ENCODE results near the gene RHEB.

RHEB gene

DNA sequence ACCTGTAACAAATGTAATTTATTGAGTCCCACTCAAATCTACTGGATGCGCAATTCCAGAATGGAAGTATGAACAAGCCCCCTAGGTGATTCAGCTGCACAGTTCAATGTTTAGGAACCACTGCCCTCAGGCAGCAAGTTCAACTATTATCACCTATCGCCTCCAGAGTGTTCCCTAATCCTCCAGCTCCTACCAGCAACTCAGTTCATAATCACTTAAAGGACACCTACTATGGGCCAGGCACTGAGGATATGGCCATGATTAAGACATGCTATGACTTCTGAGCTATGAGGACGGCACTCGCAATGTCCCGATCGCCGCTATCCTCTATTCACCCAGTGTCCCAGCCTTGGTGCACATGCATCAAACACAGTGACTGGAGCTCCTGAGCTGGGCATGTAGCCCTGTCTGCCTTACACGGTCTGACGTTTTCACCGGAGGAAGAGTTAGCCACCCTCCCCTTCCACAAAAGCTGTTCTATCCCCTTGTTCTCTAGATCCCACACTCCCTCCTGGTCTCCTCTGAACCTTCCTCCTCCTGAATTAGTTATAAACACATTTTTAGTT, 22.3 kb downstream of the RHEB start:
- Histone ChIP-seq H3K4me2 (ENCODE audit: low read length) (no peak overlapping the region), H3K36me3 (ENCODE audit: insufficient read depth, low read length) (no peaks in the 10 kb centered on the region), H3K4me3 (ENCODE audit: low read length) (no peak overlapping the region), H3K4me1 (ENCODE audit: control insufficient read depth, insufficient read depth, low read length) (peaks cover 26% of the 10 kb centered on the region), H3K9me3 (replicated peaks; ENCODE audit: low read length) (no peaks in the 10 kb centered on the region), H3K27me3 (ENCODE audit: control insufficient read depth, insufficient read depth, low read length) (no peaks in the 10 kb centered on the region), H3K9ac (ENCODE audit: low read depth, low read length) (no peak overlapping the region)

DNA sequence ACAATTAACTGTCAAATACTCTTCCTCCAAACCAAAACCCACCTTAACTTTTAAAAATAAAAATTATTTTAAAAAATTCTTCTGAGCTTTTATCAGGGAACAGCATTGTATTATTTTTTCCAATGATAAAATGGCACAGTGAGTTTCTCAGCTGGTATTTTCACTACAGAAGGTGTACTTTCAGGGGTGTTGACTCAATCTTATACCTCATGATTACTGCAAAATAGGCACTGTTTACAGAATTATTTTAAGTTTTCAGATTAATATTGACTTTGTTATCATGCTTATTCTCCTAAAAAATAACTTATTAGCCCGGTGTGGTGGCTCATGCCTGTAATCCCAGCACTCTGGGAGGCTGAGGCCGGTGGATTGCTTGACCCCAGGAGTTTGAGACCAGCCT, 24.3 kb downstream of the RHEB start:
- Histone ChIP-seq H3K4me1 (ENCODE audit: control insufficient read depth, insufficient read depth, low read length) (peaks cover 39% of the 10 kb centered on the region), H3K27me3 (ENCODE audit: control insufficient read depth, insufficient read depth, low read length) (no peaks in the 10 kb centered on the region)

DNA sequence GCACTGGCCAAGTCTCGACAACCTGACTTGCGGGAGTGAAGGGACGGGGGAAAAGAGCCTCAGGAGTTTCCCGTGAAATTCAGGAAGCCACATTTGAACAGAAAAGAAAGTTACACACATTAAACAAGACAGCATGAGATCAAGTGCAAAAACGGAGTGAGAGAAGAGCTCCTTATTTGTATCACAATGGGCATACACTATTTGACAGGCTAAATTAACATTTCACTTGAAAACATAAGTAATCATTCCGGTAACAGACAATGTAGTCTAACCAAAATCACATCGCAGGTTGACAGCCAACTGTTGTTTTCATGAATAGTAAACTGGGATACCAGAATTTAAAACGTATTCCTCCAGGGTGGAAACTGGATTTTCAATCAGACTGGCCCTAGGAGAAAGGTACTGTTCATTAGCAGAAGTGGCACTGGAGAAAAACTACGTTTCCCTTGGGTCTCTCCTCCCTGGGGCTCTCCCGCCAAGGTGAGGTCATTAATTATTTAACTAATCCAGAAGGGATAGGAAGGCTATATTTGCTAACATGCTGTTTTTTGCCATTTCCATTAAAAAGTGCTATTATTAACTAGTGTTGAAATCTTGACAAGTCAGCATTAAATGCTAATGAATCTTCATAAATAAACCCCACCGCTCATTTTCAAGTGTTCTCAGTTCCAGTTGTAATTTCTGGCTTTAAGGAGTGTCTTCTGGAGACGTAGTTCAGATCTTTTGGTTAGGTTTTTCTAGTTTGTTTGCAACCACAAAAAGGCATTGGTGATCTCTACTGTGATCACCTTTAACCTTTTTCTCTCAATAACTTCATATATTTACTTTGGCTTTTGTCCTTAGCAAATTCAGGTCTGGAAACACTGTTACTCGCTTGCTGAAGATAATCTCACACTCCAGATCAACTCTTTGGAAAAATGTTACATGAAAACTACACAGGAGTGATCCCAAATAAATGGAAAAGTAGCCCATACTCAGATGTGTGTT, 25.1 kb downstream of the RHEB start:
- H3K36me3 ChIP-seq (ENCODE audit: insufficient read depth, low read length), result peaks cover 5% of the 10 kb centered on the region
- H3K4me1 ChIP-seq (ENCODE audit: control insufficient read depth, insufficient read depth, low read length), result peaks cover 39% of the 10 kb centered on the region
- no peak overlapping the region for H3K9ac ChIP-seq (ENCODE audit: low read depth, low read length)
- H3K4me2 ChIP-seq (ENCODE audit: low read length), result peak overlapping the region; percentile 6
- H3K27me3 ChIP-seq (ENCODE audit: control insufficient read depth, insufficient read depth, low read length), result no peaks in the 10 kb centered on the region
- no peak overlapping the region for H3K4me3 ChIP-seq (ENCODE audit: low read length)
- H3K9me3 ChIP-seq (replicated peaks; ENCODE audit: low read length), result no peaks in the 10 kb centered on the region

More for the DNA sequence above, 24.3 kb downstream of the RHEB start:
- no peak overlapping the region for H3K9ac ChIP-seq (ENCODE audit: low read depth, low read length)
- no peak overlapping the region for H3K4me2 ChIP-seq (ENCODE audit: low read length)
- no peaks in the 10 kb centered on the region for H3K36me3 ChIP-seq (ENCODE audit: insufficient read depth, low read length)
- no peaks in the 10 kb centered on the region for H3K9me3 ChIP-seq (replicated peaks; ENCODE audit: low read length)
- H3K4me3 ChIP-seq (ENCODE audit: low read length), result no peak overlapping the region

DNA sequence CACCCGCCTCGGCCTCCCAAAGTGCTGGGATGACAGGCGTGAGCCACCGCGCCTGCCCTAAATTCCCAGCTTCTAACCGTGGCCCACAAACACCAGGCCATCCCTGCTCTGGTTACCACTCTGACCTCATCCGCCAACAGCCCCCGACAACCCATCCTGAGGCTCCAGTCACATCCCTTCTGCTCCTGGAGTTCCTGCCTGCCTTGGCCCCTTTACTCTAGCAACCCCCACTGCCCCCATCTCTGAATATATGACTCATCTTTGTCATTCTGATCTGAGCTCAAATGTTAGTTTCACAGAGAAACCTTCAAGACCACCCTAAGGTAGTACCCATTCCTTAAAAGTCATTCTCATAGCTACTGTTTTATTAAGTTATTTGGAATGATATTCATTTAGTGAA, 26.6 kb downstream of the RHEB start:
- no peaks in the 10 kb centered on the region for H3K27me3 ChIP-seq (ENCODE audit: control insufficient read depth, insufficient read depth, low read length)
- H3K4me2 ChIP-seq (ENCODE audit: low read length), result no peak overlapping the region
- peaks cover 39% of the 10 kb centered on the region for H3K4me1 ChIP-seq (ENCODE audit: control insufficient read depth, insufficient read depth, low read length)
- H3K9ac ChIP-seq (ENCODE audit: low read depth, low read length), result no peak overlapping the region
- H3K9me3 ChIP-seq (replicated peaks; ENCODE audit: low read length), result no peaks in the 10 kb centered on the region
- no peak overlapping the region for H3K4me3 ChIP-seq (ENCODE audit: low read length)
- peaks cover 14% of the 10 kb centered on the region for H3K36me3 ChIP-seq (ENCODE audit: insufficient read depth, low read length)

DNA sequence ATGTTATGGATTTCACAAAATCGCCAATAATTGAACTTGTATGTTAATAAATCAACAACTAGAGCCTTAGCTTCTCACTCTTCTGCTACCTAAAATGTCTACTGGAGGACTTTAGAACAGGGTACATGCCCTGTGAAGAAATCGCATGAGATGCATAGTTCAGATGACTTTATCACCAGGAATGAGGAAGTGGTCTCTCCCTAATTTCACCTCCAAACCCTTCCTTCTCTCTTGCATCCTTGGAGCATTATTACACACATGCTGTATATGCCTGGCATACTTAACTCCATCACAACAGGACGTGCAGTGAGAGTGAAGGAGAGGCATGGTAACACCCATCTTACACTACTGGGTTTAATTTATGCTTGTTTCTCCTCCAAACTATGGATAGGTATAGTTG, 27.8 kb downstream of the RHEB start:
- Histone ChIP-seq H3K9me3 (replicated peaks; ENCODE audit: low read length) (no peaks in the 10 kb centered on the region), H3K9ac (ENCODE audit: low read depth, low read length) (no peak overlapping the region), H3K36me3 (ENCODE audit: insufficient read depth, low read length) (peaks cover 23% of the 10 kb centered on the region), H3K4me3 (ENCODE audit: low read length) (no peak overlapping the region), H3K4me2 (ENCODE audit: low read length) (peak overlapping the region; percentile 24), H3K27me3 (ENCODE audit: control insufficient read depth, insufficient read depth, low read length) (no peaks in the 10 kb centered on the region), H3K4me1 (ENCODE audit: control insufficient read depth, insufficient read depth, low read length) (peaks cover 39% of the 10 kb centered on the region)

DNA sequence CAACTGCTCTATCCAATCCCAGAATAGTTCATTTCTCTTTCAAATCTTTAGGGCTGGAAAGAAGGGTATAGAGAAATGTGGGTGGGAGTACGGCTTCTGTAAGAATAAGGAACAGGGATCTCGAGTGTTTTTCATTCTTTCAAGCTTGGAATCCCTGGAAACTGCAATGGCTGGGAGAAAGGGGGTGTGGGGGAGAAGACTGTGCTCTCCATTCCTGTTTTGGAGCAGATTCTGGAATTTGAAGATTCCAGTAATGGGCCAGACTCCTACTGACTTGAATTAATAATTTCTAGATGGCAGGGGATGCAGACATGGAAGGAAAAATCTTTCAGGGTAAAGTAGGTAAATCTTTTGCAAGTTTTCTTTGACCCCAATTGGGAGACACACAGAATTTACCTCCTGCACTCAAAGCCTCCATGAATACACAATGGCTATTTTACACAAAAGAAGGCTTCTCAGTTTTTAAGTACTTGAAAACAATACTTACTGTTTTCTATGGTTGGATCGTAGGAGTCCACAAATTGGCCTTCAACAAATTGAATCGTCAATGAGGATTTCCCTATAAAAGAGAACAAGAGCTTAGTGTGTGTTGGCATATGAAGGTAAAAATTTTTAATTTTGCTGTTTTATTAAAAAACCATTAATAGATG, 29.1 kb downstream of the RHEB start:
- no peak overlapping the region for H3K9ac ChIP-seq (ENCODE audit: low read depth, low read length)
- H3K4me2 ChIP-seq (ENCODE audit: low read length), result no peak overlapping the region
- H3K9me3 ChIP-seq (replicated peaks; ENCODE audit: low read length), result no peaks in the 10 kb centered on the region
- peaks cover 33% of the 10 kb centered on the region for H3K36me3 ChIP-seq (ENCODE audit: insufficient read depth, low read length)
- no peak overlapping the region for H3K4me3 ChIP-seq (ENCODE audit: low read length)
- H3K4me1 ChIP-seq (ENCODE audit: control insufficient read depth, insufficient read depth, low read length), result peaks cover 39% of the 10 kb centered on the region
- no peaks in the 10 kb centered on the region for H3K27me3 ChIP-seq (ENCODE audit: control insufficient read depth, insufficient read depth, low read length)

DNA sequence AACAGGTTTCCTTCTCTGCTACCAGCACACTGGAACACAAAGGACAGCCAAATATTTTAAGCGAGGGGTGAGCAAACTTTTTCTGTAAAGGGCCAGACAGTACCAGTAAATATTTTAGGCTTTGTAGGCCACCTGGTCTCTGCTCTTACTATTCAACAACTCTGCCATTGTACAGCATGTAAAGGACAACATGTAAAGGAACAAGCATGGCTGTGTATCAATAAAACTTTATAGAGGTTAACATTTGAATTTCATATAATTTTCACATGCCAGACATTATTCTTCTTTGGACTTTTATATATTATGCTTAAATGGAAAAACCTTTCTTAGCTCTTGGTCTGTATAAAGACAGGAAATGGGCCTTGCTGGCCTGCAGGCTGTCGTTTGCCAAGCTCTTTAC, 30.2 kb downstream of the RHEB start:
- Histone ChIP-seq H3K4me2 (ENCODE audit: low read length) (no peak overlapping the region), H3K4me3 (ENCODE audit: low read length) (no peak overlapping the region), H3K4me1 (ENCODE audit: control insufficient read depth, insufficient read depth, low read length) (peaks cover 36% of the 10 kb centered on the region), H3K36me3 (ENCODE audit: insufficient read depth, low read length) (peaks cover 39% of the 10 kb centered on the region), H3K9ac (ENCODE audit: low read depth, low read length) (no peak overlapping the region), H3K27me3 (ENCODE audit: control insufficient read depth, insufficient read depth, low read length) (no peaks in the 10 kb centered on the region), H3K9me3 (replicated peaks; ENCODE audit: low read length) (no peaks in the 10 kb centered on the region)

DNA sequence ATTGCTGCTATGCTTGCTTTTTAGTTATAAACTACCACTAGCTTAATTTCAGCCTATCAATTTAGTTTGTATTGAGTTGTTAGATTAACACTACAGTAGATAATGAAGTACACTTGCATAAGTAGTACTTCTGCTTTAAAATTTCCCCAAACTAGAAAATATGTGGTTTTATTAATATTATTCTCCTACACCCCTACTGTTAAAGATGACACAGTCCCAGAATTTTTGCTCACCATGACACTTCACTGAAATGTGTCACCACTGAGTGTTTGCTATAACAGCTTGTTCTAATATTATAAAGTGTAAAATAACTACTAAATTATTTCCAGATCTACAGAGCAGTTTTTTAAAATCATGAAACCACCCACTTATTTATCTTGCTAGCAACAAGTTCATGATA, 31.6 kb downstream of the RHEB start:
- no peak overlapping the region for H3K9ac ChIP-seq (ENCODE audit: low read depth, low read length)
- no peak overlapping the region for H3K4me3 ChIP-seq (ENCODE audit: low read length)
- no peaks in the 10 kb centered on the region for H3K27me3 ChIP-seq (ENCODE audit: control insufficient read depth, insufficient read depth, low read length)
- H3K36me3 ChIP-seq (ENCODE audit: insufficient read depth, low read length), result peaks cover 53% of the 10 kb centered on the region
- H3K4me2 ChIP-seq (ENCODE audit: low read length), result no peak overlapping the region
- H3K4me1 ChIP-seq (ENCODE audit: control insufficient read depth, insufficient read depth, low read length), result peaks cover 25% of the 10 kb centered on the region
- H3K9me3 ChIP-seq (replicated peaks; ENCODE audit: low read length), result no peaks in the 10 kb centered on the region

DNA sequence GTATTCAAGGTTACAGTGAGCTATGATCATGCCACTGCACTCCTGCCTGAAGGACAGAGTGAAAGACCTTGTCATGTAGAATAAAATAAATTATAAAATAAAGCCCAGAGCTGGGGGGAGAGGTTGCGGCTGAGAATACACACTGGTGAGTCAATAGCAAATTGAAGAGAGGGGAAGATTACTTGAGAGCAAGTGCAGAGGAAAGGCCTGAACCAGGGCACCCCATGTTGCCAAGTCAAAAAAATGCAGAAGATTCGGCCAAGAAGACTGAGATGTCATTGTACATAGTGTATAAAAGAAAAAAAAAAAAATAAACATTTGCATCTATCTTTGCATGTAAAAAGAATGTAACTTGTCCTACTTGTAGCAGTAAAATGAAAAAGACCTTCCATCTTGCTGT, 32.5 kb downstream of the RHEB start:
- H3K9me3 ChIP-seq (replicated peaks; ENCODE audit: low read length), result no peaks in the 10 kb centered on the region
- no peak overlapping the region for H3K4me3 ChIP-seq (ENCODE audit: low read length)
- H3K4me2 ChIP-seq (ENCODE audit: low read length), result no peak overlapping the region
- no peaks in the 10 kb centered on the region for H3K27me3 ChIP-seq (ENCODE audit: control insufficient read depth, insufficient read depth, low read length)
- H3K36me3 ChIP-seq (ENCODE audit: insufficient read depth, low read length), result peaks cover 59% of the 10 kb centered on the region
- H3K4me1 ChIP-seq (ENCODE audit: control insufficient read depth, insufficient read depth, low read length), result peaks cover 21% of the 10 kb centered on the region
- no peak overlapping the region for H3K9ac ChIP-seq (ENCODE audit: low read depth, low read length)

DNA sequence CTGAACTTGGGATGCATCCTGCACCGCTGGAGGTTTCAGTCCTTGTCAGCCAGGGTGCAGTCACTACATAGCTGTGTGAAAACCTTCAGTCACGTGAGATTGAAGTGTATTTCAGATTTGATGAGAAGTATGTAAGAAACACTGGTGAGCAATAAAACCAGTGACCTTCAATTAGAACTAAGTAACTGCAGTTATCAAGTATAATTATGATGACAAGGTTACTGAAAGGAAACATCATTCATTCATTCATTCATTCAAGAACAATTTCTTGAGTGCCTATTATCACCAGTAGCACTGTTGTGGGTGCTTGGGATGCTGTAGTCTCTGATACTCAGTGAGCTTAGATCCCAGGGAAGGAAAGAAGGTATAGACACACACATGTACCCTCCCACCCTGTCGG, 33.6 kb downstream of the RHEB start:
- Histone ChIP-seq H3K4me3 (ENCODE audit: low read length) (no peak overlapping the region), H3K4me1 (ENCODE audit: control insufficient read depth, insufficient read depth, low read length) (peaks cover 10% of the 10 kb centered on the region), H3K4me2 (ENCODE audit: low read length) (no peak overlapping the region), H3K9ac (ENCODE audit: low read depth, low read length) (no peak overlapping the region), H3K9me3 (replicated peaks; ENCODE audit: low read length) (no peaks in the 10 kb centered on the region), H3K36me3 (ENCODE audit: insufficient read depth, low read length) (peaks cover 68% of the 10 kb centered on the region), H3K27me3 (ENCODE audit: control insufficient read depth, insufficient read depth, low read length) (no peaks in the 10 kb centered on the region)

DNA sequence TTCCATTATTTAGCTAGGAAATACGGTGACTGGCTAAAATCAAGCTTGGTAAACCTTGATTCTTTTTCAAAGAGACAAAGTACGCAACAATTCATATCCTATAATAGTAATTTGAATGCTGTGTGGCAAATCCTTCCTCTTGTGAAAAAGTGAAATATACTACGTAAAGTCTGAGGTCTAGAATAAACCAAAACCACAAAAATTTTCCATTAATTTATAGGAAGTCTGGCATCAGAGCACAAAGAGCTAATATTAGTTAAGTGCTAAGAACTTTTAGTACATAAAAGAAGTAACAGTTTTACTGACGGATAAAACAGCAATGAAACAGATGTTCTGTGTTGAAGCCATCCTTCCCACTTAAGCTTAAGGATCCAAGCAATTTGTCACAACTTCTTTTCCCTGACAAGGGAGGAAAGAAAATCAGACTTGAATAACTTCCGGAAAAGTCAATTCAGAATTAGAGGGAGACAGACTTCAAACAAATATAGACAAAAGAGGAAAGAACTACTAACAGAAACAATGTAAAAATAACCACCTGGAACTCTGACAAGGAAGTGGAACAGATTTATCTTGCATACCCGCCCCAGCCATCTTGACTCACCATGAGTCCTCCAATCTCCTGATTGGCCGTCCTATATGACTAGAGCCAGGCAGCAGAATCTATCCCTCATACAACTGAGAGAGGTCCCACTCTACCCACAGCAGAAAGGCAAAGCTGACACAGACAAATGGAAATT, 34.6 kb downstream of the RHEB start:
- Histone ChIP-seq H3K36me3 (ENCODE audit: insufficient read depth, low read length) (peaks cover 69% of the 10 kb centered on the region), H3K4me1 (ENCODE audit: control insufficient read depth, insufficient read depth, low read length) (peaks cover 10% of the 10 kb centered on the region), H3K9me3 (replicated peaks; ENCODE audit: low read length) (no peaks in the 10 kb centered on the region), H3K4me2 (ENCODE audit: low read length) (peak overlapping the region; percentile 3), H3K4me3 (ENCODE audit: low read length) (no peak overlapping the region), H3K27me3 (ENCODE audit: control insufficient read depth, insufficient read depth, low read length) (no peaks in the 10 kb centered on the region), H3K9ac (ENCODE audit: low read depth, low read length) (no peak overlapping the region)
